K562 (cell line): ENCODE measurements around the gene PTPN1.

Experiments used
- ATF1 ChIP-seq, 2 experiments: fragments of 450-650 bp in 1 of 2; IDR thresholded peaks; 2 replicates each; pipeline ENCODE4 v1.6.1; 2016; ENCODE audit warnings: missing compliant biosample characterization in 1 of 2, missing genetic modification characterization in 1 of 2
- CBX8 ChIP-seq: fragments of 200-600 bp; sonication (generic); IDR thresholded peaks from 2 replicates; pipeline ENCODE4 v1.6.1; 2012; ENCODE audit warnings: borderline replicate concordance, mixed run types, low read depth, mild to moderate bottlenecking, moderate library complexity, mixed read lengths, low read length, control low read depth, inconsistent platforms; ENCODE audit not compliant: poor library complexity, severe bottlenecking; ENCODE audit errors: extremely low read depth
- CTCF ChIP-seq, 3 experiments: IDR thresholded peaks in 2 of 3; conservative IDR thresholded peaks in 1 of 3; 2 replicates each; pipeline ENCODE4 v1.5.1; 2011 to 2012; ENCODE audit warnings: low read length in 3 of 3, mild to moderate bottlenecking in 3 of 3, control low read depth in 2 of 3, improper control_type of control experiment in 1 of 3, inconsistent platforms in 1 of 3, low read depth in 1 of 3, mixed read lengths in 1 of 3, moderate library complexity in 1 of 3; ENCODE audit not compliant: insufficient read depth in 2 of 3
- EZH2 ChIP-seq: IDR thresholded peaks from 2 replicates; pipeline ENCODE4 v1.6.1; 2012; ENCODE audit warnings: low read depth, mild to moderate bottlenecking, inconsistent platforms, low read length, borderline replicate concordance
- HEY1 ChIP-seq: fragments of 250-450 bp; sonication (Bioruptor Pico); IDR thresholded peaks from 2 replicates; pipeline ENCODE4 v1.5.0; 2020; ENCODE audit warnings: mild to moderate bottlenecking, moderate library complexity, borderline replicate concordance
- HMG20B ChIP-seq: fragments of 250-450 bp; sonication (Bioruptor Pico); IDR thresholded peaks from 2 replicates; pipeline ENCODE4 v1.5.0; 2021; ENCODE audit warnings: mild to moderate bottlenecking
- HNRNPUL1 ChIP-seq: fragments of 200-400 bp; formaldehyde crosslinking; IDR thresholded peaks from 2 replicates; pipeline ENCODE4 v1.6.1; 2017; ENCODE audit warnings: low read length
- JUND ChIP-seq, 2 experiments: IDR thresholded peaks; 2 replicates in 1 of 2; 3 replicates in 1 of 2; pipeline ENCODE4 v1.6.1; 2011; ENCODE audit warnings: borderline replicate concordance in 2 of 2, low read depth in 2 of 2, low read length in 2 of 2, improper control_type of control experiment in 1 of 2, missing biosample characterization in 1 of 2, missing genetic modification characterization in 1 of 2, missing genetic modification reagents in 1 of 2
- L3MBTL2 ChIP-seq: fragments of 450-650 bp; IDR thresholded peaks from 2 replicates; pipeline ENCODE4 v1.6.1; 2016; ENCODE audit warnings: mild to moderate bottlenecking, moderate library complexity
- TCF7L2 ChIP-seq: fragments of 150-350 bp; IDR thresholded peaks from 2 replicates; pipeline ENCODE4 v1.6.1; 2016; ENCODE audit warnings: low read depth, mild to moderate bottlenecking, low read length, moderate library complexity
- TEAD2 ChIP-seq: fragments of 450-650 bp; IDR thresholded peaks from 2 replicates; pipeline ENCODE4 v1.6.1; 2016; ENCODE audit warnings: missing genetic modification characterization, control low read depth, missing compliant biosample characterization

GRCh38 chr20:50593005-50593335, 82.8 kb downstream of the PTPN1 start:
- TF ChIP-seq CBX8, result no peak
- TF ChIP-seq JUND (IDR thresholded peaks at IDR 0.05; ENCODE audit: borderline replicate concordance, low read depth, low read length), result no peak
- TF ChIP-seq JUND (tag; IDR thresholded peaks at IDR 0.05; ENCODE audit: borderline replicate concordance, low read depth, low read length), result no peak
- TF ChIP-seq EZH2, result no peak
- no peak for TF ChIP-seq ATF1 (CRISPR knock-in tag; IDR thresholded peaks at IDR 0.05)
- no peak for TF ChIP-seq ATF1 (tag; IDR thresholded peaks at IDR 0.05)
- TF ChIP-seq L3MBTL2, result no peak
- no peak for TF ChIP-seq TCF7L2
- TF ChIP-seq HMG20B (CRISPR knock-in tag), result no peak
- no peak for TF ChIP-seq TEAD2 (tag)
- TF ChIP-seq CTCF (IDR thresholded peaks at IDR 0.05 in 2 of 3, conservative IDR thresholded peaks at IDR 0.05 in 1 of 3; ENCODE audit: insufficient read depth in 2 of 3, low read depth in 1 of 3, low read length in 3 of 3), result no peak
- TF ChIP-seq HEY1 (CRISPR knock-in tag), result no peak
- no peak for TF ChIP-seq HNRNPUL1
